ENCODE results near the gene CORIN.

The CORIN gene

DNA sequence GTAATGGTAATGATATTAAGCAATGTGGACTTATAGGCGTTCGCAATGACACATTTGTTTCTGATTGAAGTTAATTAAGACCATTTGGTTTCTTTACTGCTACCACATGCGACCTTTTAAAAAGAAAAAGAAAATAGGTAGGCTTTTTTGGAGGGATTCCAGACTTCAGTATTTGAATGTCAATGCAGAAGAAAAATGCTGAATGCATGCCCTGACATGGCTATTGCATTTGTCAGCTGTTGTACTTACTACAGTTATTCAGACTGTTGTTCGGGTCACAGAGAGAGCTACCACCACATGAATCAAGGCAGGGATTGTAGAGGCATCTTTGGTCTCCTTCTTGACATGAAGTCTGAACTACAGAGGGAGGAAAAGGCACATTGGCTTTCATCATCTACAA lies 163.7 kb downstream of the CORIN start:
- no peak for DNase-seq

DNA sequence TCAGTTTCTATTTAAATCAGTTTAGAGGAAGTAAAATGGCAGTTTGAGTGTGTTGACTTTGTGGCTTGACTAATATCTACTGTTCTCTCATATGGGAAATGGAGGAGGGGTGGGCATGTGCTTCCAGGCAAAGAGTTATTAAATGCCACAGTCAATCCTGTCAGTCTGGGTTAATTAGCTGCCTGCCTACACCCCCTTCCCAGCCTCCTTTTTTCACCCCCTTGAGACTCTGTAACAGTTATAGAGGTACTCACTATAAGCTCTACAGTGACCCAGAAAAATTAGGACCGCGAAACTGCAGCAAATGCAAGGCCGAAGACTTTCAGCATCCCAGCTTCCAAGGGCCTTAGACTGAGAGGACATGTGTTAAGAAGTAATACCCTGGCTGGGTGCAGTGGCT lies 165.2 kb downstream of the CORIN start:
- no peak for DNase-seq

- no peak for DNase-seq
These were observed 167.9 kb downstream of the CORIN start for GRCh38 chr4:47669946-47670345.

- DNase-seq, result no peak
These were observed 169.0 kb downstream of the CORIN start for GRCh38 chr4:47668810-47669408.

GRCh38 chr4:47668256-47668655 lies 169.6 kb downstream of the CORIN start:
- DNase-seq, result no peak

DNA sequence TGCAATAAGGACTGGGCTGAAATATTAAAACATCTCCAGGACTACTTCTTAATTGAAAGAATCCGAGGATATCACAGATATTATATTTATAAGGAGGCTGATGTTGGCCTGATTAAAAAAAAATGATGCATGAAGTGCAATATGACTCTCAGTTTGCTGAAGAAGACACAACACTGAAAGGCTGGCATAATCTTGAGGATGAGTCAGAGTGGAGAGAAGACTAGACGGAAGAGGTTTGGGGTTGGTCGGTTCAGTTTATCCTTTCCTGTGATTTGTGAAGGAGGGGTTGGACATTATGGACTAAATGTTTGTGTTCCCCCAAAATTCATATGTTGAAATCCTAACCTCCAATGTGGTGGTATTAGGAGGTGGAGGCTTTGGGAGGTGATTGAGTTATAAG lies 170.3 kb downstream of the CORIN start:
- DNase-seq, result no peak

DNA sequence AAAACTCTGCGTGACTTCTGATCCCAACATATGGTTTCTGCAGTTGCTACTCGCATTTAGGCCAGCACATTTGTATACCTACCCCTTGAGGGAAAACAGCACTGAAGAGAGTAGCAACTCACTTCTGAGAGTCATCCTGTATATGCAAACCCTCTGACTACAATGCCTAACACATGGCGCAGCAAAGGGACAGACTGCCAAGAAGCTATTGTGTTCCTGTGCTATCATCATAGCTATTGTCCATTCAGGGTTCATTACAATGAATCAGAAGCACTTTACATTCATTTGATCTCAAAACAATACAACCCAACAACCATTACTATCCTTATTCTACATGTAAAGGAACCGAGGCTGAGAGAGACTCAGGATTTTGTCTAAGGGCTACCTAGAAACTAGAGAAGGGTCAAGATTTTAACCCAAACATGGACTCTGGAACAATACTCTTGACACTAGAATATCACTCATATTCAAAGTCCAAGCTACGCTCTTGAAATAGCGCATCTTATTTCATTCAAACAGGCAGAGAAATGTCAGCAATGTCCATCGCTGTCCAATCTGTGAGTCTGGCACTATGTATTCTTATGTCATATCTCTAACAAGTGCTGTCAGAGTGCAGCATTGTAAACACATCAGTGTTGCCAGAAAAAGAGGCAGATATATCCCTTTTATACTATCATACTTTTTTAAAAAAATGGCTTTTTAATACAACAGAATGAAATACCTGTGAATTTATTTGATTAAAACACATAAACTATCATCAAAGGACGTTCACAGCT lies 173.6 kb downstream of the CORIN start:
- no peak for DNase-seq

- no peak for DNase-seq
These were observed 174.9 kb downstream of the CORIN start for GRCh38 chr4:47662975-47663374.

- no peak for DNase-seq
These were observed 176.1 kb downstream of the CORIN start for GRCh38 chr4:47661741-47662140.

DNA sequence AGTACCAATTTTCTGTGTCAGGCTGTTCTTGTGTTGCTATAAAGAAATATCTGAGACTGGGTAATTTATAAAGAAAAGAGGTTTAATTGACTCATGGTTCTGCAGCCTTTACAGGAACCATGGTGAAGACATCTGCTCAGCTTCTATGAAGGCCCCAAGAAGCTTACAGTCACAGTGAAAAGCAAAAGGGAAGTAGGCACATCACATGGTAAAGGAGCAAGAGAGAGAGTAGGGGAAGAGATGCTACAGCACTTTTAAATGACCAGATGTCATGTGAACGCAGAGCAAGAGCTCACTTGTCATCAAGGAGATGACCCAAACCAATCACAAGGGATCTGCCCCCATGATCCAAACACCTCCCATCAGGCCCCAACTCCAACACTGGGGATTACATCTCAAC lies 178.5 kb downstream of the CORIN start:
- no peak for DNase-seq

GRCh38 chr4:47654972-47655693 lies 182.7 kb downstream of the CORIN start:
- DNase-seq, result no peak

- DNase-seq, result no peak
These were observed 185.8 kb downstream of the CORIN start for GRCh38 chr4:47652092-47652491.

DNA sequence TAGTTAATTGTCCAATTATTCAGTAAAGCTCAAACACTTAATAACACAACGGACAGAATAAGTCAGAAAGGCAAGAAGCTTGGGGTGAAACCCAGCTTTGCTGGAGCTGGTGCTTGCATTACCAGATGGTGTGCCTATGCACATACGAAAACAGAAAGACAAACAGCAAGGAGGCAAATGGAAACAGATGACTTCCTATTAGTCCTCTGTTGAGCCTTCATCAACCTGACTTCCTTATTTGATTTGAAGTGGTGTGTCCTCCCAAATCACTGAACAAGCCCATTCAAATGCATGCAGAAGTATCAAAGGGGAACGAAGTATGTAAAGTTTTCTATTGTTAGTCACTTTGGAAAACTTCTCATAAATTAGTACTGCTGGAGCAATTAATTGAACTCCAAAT lies 186.6 kb downstream of the CORIN start:
- DNase-seq, result no peak

- no peak for DNase-seq
These were observed 187.2 kb downstream of the CORIN start for GRCh38 chr4:47650584-47651130.

DNA sequence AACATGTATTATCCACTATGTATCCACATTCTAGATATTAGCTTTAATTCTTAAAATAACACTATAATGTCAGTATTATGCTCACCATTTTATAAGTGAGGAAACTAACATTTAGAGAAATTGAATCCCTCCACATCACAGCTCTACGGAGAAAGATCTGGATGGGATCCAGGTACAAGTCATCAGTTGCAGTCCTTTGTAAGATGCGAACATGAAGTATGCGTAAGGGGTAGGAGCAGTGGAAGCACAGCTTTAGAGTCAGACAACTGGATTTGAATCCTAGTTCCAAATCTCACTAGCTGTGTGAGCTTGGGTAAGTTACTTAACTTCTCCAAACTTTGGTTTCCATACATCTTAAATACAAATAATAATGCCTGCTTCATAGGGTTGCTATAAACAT lies 190.3 kb downstream of the CORIN start:
- no peak for DNase-seq

DNA sequence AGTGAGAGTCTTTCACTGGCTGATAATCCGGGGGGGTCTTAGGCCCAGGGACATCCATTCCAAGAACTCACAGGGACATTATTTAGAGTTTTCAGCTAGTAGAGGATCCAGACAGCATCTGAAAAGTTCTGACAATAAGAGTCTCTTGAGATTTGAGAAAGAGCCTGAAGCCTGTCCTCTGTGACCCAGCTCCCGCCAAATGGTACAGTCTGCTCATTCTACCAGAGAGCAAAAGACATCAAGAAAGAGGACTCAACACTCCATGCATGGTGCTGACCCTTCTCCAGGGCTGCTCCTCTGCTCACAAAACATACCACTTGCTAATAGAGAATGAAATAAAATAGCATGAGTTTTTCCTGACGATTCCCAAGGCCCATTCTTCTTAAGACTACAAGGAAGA lies 190.8 kb downstream of the CORIN start:
- no peak for DNase-seq

- DNase-seq, result no peak
These were observed 191.5 kb downstream of the CORIN start for GRCh38 chr4:47646372-47646771.

GRCh38 chr4:47643845-47644244 lies 194.0 kb downstream of the CORIN start:
- no peak for DNase-seq

- no peak for DNase-seq
These were observed 194.7 kb downstream of the CORIN start for GRCh38 chr4:47642985-47643760.

DNA sequence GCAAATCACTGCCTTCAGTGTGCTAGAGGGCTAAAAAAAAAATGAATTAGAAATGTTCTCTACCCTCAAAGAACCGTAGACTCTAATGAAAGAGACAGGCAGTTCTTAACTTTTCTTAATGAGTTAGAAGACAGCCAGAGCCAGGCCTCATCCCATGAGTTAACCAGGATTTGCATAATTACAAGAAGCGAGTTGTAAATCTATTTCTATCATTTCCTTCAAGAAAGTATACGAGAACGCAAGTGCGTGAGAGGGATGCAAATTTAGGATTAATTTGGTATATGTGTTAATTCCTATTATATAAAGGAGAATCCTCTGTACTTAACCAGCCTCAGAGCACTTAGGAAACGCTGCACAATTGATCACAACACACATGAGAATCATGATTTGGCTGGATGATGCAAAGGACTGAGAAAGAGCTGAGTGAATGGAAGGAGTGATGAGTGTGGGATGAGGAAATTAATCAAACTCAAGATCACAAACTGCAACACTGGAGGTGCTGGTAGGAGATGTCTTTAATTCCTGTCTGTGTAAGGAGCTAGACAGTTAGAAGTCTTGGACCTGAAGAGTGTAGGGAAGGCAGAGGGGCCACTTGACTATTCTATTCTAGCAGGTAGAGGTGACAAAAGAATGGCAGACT lies 195.6 kb downstream of the CORIN start:
- no peak for DNase-seq

- DNase-seq, result no peak
These were observed 196.1 kb downstream of the CORIN start for GRCh38 chr4:47641755-47642154.

DNA sequence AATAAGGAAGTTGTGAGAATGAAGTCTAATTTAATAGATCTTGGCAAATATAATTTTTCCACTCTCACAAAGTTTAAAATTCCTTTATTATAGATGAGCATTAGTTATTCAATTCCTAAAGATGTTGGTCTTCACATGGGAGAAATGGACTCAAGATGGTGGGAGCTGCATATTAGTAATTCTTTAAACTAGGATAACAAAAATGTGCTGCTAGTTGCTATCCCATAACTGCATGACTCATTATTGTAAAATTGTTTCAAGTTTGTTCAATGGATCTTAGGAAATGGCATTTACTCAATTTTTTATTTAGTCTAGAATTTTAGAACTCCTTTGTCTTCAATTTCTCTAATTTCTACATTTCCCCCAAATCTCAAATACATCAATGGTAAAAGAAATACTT lies 197.0 kb downstream of the CORIN start:
- no peak for DNase-seq

DNA sequence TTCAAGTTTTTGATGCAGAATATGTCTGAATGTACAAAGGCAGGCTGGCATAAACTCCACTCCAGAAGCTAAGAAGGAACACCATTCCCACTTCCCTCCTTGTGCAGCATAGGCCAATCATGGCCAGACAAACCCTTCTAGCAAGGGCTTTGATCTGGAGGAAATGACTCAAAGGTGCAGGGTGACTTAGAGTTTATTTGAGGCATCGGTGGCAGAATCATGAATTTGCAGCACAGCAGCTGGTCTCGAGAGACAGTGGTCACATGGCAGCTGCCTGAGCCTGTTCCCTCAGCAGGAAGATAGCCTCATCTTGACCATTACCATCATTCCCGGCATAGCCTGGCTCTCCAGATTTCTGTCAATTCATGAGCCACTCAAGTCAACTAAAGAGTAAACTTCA lies 198.3 kb downstream of the CORIN start:
- DNase-seq, result no peak
